GM10248 (cell line): Measurements from ENCODE around the gene ZCCHC8.

Experiments used
- CTCF ChIA-PET: fragments of 300-600 bp; sonication (Branson Sonifier 250); formaldehyde crosslinking; extraction: SDS; loops from one replicate; lab custom pipeline; 2021; ENCODE audit warnings: antibody characterized with exemption; lab: Yijun Ruan, JAX
- POLR2A ChIA-PET: fragments of 350-650 bp; sonication (Branson Sonifier 250); formaldehyde crosslinking; extraction: SDS; loops from one replicate; lab custom pipeline; 2020; ENCODE audit warnings: antibody characterized with exemption; lab: Yijun Ruan, JAX
- DNase-seq: peaks from one replicate; pipeline ENCODE4 v3.0.0; 2012; ENCODE audit errors: extremely low spot score
- TF ChIP-seq, protein P1 (sequence below): IDR thresholded peaks from 2 replicates; pipeline ENCODE4 v1.5.1; 2012; ENCODE audit warnings: mild to moderate bottlenecking, low read depth; ENCODE audit errors: extremely low read depth, missing control alignments, control extremely low read depth

ZCCHC8 gene

DNA sequence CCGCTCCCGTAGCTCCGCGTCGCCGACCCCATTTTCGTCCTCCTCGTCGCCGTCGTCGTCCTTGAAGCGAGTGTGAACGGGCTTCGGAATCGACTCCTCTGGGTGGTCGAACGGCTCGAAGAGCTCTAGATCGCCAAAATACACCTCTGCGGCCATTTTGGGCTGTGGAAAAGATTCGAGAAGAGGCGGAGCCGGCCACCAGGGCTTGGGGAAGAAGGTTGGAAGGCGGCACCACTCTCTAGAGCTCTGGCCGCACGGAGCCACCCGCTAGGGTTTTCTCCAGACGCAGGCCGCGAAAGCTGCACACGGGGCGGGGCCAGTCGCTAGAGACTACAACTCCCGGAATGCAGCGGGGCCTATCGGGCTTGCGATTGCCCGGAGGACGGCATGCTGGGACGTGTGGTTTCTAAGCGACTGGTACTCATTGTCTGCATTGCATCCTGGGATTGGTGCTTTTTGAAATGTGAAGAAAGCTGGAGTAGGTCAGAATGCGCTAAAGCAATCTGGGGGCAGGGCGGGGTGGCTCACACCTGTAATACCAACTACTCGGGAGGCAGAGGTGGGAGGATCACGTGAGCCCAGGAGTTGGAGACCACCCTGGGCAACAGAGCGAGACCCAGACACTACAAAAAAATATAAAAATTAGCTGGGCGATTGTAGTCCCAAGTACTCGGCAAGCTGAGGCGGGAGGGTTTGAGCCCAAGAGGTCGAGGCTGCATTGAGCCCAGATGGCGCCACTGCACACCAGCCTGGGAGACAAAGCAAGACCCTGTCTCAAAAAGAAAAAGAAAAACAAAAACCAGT lies at the start of gene ZCCHC8:
TSS of gene ZCCHC8 (minus strand) at position 248 of the 804 bp plus-strand sequence. CDS start at position 156, 92 bp downstream.
- TF ChIP-seq, protein P1, sequence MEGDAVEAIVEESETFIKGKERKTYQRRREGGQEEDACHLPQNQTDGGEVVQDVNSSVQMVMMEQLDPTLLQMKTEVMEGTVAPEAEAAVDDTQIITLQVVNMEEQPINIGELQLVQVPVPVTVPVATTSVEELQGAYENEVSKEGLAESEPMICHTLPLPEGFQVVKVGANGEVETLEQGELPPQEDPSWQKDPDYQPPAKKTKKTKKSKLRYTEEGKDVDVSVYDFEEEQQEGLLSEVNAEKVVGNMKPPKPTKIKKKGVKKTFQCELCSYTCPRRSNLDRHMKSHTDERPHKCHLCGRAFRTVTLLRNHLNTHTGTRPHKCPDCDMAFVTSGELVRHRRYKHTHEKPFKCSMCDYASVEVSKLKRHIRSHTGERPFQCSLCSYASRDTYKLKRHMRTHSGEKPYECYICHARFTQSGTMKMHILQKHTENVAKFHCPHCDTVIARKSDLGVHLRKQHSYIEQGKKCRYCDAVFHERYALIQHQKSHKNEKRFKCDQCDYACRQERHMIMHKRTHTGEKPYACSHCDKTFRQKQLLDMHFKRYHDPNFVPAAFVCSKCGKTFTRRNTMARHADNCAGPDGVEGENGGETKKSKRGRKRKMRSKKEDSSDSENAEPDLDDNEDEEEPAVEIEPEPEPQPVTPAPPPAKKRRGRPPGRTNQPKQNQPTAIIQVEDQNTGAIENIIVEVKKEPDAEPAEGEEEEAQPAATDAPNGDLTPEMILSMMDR = peak; percentile 30
- POLR2A ChIA-PET = interaction anchor here (0.6 to 3.2 kb wide), 15 partner anchors 9 to 732 kb away, joined by 3 to 20 read pairs (median 6); partner anchors contain the start of genes KNTC1, MPHOSPH9, MTRFR and RSRC2
- CTCF ChIA-PET = interaction anchor here (0.8 to 2.6 kb wide), 10 partner anchors 8 to 101 kb away, joined by 3 to 22 read pairs (median 5); no protein-coding TSS in a partner anchor
- DNase-seq = peak; percentile 94

DNA sequence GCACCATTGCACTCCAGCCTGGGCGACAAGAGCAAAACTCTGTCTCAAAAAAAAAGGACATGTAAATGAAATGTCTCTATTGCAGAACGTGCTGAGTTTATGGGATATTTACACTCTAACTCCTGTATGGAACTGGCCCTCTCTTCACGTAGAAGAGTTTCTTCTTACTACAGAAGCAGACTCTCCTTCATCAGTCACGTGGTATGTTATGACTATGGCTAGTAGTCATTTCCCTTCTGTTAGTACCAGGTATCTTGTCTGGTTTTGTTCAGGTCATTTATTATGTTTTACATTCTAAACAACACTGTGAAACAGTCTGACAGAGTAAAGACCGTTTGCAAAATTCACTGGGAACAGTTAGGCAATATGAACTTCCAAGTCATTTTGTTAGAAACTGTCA lies 46.6 kb upstream of the ZCCHC8 start:
- CTCF ChIA-PET = interaction anchor here (0.9 to 1.1 kb wide), 2 partner anchors 8 to 10 kb away, joined by 3 to 6 read pairs; no protein-coding TSS in a partner anchor
- POLR2A ChIA-PET = no interaction called here
- TF ChIP-seq, protein P1 = no peak
- no peak for DNase-seq

DNA sequence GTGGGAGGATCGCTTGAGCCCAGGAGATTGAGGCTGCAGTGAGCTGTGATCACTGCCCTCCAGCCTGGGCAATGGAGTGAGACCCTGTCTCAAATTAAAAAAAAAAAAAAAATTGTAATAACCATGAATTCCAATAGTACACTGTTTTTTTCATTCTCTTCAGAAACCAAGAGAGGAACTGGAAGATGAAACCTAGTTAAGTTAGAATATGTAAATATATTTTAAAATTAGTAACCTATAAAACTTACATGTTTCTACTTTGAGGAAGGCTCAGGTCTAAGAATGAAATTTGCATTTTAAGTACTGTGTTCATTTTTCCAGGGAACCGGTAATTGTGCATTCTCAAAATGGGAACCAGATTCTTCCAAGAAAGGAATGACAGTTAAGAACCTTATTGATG lies 45.1 kb upstream of the ZCCHC8 start:
- peak; percentile 48 for DNase-seq
- POLR2A ChIA-PET = no interaction called here
- CTCF ChIA-PET = no interaction called here
- TF ChIP-seq, protein P1 = no peak

DNA sequence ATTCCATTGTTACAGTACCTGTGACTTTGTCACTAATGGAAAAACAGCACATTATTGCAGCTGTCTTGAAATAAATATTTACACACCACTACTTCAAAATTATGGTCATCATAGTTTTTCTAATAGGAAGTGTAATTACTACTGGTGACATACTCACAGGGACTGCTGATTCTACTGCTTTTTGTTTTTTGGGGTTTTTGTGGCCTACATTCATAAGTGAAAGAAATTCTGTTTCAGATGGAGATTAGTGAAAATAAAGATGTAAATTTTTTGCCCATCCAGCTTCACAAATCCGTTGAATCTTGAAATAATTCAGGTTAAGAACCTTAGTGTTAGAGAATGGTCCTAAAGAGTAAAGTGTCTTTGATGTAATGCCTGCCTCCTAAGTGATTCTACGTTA lies 43.8 kb upstream of the ZCCHC8 start:
- TF ChIP-seq, protein P1 = no peak
- ChIA-PET CTCF (interaction anchor here (1.0 kb wide), 1 partner anchor 10 kb away, joined by 3 read pairs; no protein-coding TSS in a partner anchor), POLR2A (interaction anchor here (0.8 kb wide), 1 partner anchor 123 kb away, joined by 3 read pairs; no protein-coding TSS in a partner anchor)
- peak; percentile 23 for DNase-seq

DNA sequence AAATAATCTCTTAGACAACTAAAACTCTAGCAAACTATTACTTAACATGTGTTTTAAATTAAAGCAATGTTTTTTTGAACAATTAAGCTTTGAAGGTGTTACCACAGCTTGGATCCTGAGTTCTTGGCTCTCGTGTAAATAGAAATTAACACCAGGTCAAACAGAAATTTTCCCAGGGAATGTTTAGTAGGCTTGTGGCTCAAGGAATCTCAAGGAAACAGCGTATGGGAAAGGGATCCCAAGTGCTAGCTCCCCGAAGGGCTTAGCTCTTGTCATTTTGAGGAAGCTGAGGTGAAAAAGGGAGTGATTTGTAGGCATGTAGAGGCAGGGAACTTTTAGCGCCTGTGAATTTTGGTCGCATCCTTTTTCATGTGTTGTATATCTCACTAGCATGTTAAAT lies 37.8 kb upstream of the ZCCHC8 start:
- TF ChIP-seq, protein P1 = no peak
- ChIA-PET CTCF (interaction anchor here (1.1 to 3.2 kb wide), 5 partner anchors 9 to 82 kb away, joined by 3 to 13 read pairs (median 4); partner anchors contain the start of genes KNTC1, RSRC2 and ZCCHC8), POLR2A (no interaction called here)
- no peak for DNase-seq

DNA sequence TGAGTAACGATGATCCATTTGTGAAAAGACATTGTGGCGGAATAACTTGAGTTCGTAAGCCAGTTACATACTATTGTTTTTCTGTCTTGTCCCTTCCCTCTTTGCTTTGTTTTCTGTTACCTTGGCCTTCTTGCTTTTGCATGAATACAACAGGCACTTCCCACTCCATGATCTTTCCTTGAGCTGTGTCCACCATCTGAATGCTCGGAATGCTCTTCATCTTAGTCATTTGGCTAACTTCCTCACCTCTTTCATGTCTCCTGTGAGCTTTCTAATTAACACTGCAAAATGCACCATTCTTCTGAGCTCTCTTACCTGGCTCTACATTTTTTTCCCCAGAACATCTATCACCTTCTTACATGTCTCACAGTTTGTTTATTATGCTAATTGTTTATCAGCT lies 36.3 kb upstream of the ZCCHC8 start:
- CTCF ChIA-PET = interaction anchor here (0.9 to 3.2 kb wide), 5 partner anchors 10 to 201 kb away, joined by 3 to 13 read pairs (median 4); partner anchors contain the start of genes KNTC1 and RSRC2
- DNase-seq = no peak
- TF ChIP-seq, protein P1 = no peak
- POLR2A ChIA-PET = no interaction called here
